ENCODE data around the gene RYR1. TPM values are rescaled to one million over a fixed set of nuclear protein-coding genes. Genes with fewer than 3 reads are reported as not detected.

Gene RYR1
- total RNA-seq, 4 donors from 2014 or later = under 0.01 to 6.2 (median 3.5) TPM; not detected in 1

DNA sequence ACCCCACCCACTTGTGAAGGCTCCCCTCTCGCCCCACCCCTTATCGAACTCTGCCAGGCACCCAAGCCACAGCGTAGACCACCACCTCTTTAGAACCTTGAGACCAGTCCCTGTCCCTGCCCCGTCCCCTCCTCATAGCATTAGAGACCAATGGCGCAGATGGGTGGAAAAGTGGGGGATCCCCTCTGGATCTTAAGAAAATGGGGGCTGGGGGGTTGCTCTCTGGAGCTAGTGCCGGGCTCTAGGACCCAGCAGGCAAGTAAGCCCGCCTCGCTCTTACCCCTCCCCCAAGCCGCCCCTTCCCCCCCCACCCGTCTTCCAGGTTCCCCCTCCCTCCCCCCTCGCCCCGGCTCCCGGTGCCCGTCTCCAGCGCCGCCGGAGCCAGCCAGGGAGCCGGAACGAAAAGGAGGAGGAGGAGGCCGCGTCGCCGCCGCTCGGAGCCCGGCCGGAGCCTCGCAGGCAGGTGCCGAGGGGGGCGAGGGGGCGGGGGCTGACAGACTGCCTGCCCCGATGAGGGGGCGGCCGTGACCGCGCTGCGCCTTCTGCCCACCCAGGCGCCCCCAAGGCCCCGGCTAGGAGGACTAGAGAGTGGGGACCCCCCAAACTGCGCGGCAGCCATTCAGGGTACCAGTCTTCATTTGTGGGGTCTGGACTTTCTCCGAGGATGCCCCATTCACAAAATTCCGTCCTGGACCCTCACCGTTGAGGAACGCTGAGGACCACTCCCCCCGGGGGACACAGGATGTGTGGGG is 45.0 kb upstream of the RYR1 start, which contains the start of gene SPRED3:
TSS of gene SPRED3 (plus strand) at position 349 of the 752 bp plus-strand sequence. CDS start 1,606 bp downstream, outside the sequence.
- intact Hi-C loops (cut with DNase I; ENCODE audit: low total_unique reads) = no loop called here
- peak within 1 kb of the TSS; percentile 39 to 46 for H3K4me3 ChIP-seq
- H3K27me3 ChIP-seq = no peaks in the 10 kb centered on the region

GRCh38 chr19:38389101-38389925 is 44.2 kb upstream of the RYR1 start:
- peak overlapping the region; percentile 39 to 46 for H3K4me3 ChIP-seq
- peak in 1 of 2 donors; percentile 21 for DNase-seq
- peak overlapping the region; percentile 41 to 42 for H3K27ac ChIP-seq
- no peaks in the 10 kb centered on the region for H3K27me3 ChIP-seq
- H3K4me1 ChIP-seq = peaks cover 0 to 19% of the 10 kb centered on the region in 2 donors
- intact Hi-C loops (cut with DNase I; ENCODE audit: low total_unique reads) = no loop called here
- no peaks in the 10 kb centered on the region for H3K9me3 ChIP-seq
- TF ChIP-seq POLR2A (IDR thresholded peaks at IDR 0.05) (no peak), CTCF (IDR thresholded peaks at IDR 0.05) (no peak)
- no peaks in the 10 kb centered on the region for H3K36me3 ChIP-seq

More for the DNA sequence above, 45.0 kb upstream of the RYR1 start, which contains the start of gene SPRED3:
- Histone ChIP-seq H3K4me1 (peaks cover 0 to 19% of the 10 kb centered on the region in 2 donors), H3K36me3 (no peaks in the 10 kb centered on the region), H3K27ac (peak within 1 kb of the TSS; percentile 42 to 51), H3K9me3 (no peaks in the 10 kb centered on the region)
- TF ChIP-seq CTCF (IDR thresholded peaks at IDR 0.05) (no peak), POLR2A (IDR thresholded peaks at IDR 0.05) (no peak)
- DNase-seq = peak in 1 of 2 donors; percentile 35

DNA sequence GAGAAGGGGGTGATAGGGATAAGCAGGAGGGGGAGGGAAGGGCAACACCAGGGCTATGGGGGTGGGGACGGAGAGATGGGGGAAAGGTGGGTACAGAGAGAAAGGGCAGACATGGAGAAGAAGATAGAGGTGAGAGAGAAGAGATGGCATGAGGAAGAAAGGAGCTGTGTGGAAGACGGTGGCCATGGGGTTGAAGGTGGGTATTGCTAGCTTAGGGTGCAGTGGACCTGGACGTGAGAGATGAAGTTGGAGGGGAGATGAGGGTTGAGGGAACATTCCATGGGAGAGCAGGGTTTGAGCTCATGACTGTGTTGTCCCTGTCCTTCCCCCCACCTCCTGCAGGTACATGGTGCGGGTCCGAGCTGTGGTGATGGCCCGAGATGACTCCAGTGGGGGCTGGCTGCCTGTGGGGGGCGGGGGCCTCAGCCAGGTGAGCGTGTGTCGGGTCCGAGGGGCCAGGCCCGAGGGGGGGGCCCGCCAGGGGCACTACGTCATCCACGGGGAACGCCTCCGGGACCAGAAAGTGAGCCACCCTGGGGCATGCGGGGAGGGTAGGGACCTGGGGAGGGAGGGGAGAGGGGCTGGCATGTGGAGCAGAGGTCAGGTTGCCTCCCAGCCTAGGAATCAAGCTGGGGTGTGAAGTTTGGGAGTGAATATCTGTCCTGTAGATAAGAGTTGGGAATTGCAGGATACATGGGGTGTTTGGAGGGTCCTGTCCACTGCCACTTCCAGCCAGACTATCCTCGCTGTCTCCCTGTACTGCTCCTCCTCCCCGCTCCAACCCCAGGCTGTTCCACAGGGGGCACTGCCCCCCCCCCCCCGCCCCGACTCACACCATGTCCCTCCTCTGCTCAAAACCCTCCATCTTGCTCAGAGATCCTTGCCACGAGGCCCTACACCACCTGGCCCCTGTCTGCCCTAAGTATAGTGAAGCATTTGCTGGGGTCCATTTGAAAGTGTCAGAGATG is 43.2 kb upstream of the RYR1 start:
- H3K36me3 ChIP-seq = no peaks in the 10 kb centered on the region
- TF ChIP-seq CTCF (IDR thresholded peaks at IDR 0.05) (no peak), POLR2A (IDR thresholded peaks at IDR 0.05) (no peak)
- no peaks in the 10 kb centered on the region for H3K27me3 ChIP-seq
- no peaks in the 10 kb centered on the region for H3K9me3 ChIP-seq
- no peak for DNase-seq
- no peak overlapping the region for H3K4me3 ChIP-seq
- peaks cover 0 to 19% of the 10 kb centered on the region in 2 donors for H3K4me1 ChIP-seq
- no peak overlapping the region for H3K27ac ChIP-seq
- intact Hi-C loops (cut with DNase I; ENCODE audit: low total_unique reads) = no loop called here

DNA sequence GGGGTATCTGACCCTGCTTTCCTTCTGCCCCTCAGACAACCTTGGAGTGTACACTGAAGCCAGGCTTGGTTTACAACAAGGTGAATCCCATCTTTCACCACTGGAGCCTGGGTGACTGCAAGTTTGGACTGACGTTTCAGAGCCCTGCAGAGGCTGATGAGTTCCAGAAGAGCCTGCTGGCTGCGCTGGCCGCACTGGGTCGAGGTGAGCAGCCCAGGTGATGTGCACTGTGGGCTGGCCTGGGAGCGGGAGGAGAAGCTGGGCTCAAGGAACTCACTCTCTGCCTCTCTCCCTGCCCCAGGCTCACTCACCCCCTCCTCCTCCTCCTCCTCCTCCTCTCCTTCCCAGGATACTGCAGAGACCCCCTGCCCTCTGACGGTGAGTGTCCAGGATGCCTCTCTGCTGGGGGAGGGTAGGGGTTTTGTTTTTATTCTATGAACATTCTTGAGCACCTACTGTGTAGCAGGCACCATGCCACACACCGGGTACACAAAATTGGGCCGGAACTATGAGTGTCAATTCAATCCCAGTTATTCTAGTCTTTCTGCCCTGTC is 41.5 kb upstream of the RYR1 start:
- no peak overlapping the region for H3K27ac ChIP-seq
- DNase-seq = no peak
- no peak overlapping the region for H3K4me3 ChIP-seq
- no peaks in the 10 kb centered on the region for H3K36me3 ChIP-seq
- no peaks in the 10 kb centered on the region for H3K27me3 ChIP-seq
- H3K9me3 ChIP-seq = no peaks in the 10 kb centered on the region
- intact Hi-C loops (cut with DNase I; ENCODE audit: low total_unique reads) = no loop called here
- TF ChIP-seq POLR2A (IDR thresholded peaks at IDR 0.05) = no peak
- no peak for TF ChIP-seq CTCF (IDR thresholded peaks at IDR 0.05)
- peaks cover 0 to 15% of the 10 kb centered on the region in 2 donors for H3K4me1 ChIP-seq
